H1 (cell line): Measurements from ENCODE around the gene IDUA. TPM values are rescaled to one million over a fixed set of nuclear protein-coding genes. Genes with fewer than 3 reads are reported as not detected.

ENCODE experiments used
- CTCF ChIA-PET: fragments of 300-600 bp; sonication (Branson Sonifier 250); formaldehyde crosslinking; loops from one replicate; lab custom pipeline; 2021; ENCODE audit not compliant: partially characterized antibody; lab: Charles Lee
- POLR2A ChIA-PET: fragments of 300-600 bp; sonication (Branson Sonifier 250); formaldehyde crosslinking; loops from one replicate; lab custom pipeline; 2021; ENCODE audit warnings: inconsistent platforms; ENCODE audit not compliant: partially characterized antibody; lab: Charles Lee
- DNase-seq, 2 experiments: peaks; one replicate each; pipeline versions ENCODE4 v3.0.0 to v3.0.0-alpha.2; 2010 to 2022; ENCODE audit warnings: low spot score in 2 of 2, low read depth in 1 of 2, mixed read lengths in 1 of 2
- FAIRE-seq: peaks from 2 replicates; lab custom pipeline; 2011; peaks lifted over from hg19 to GRCh38; lab: Jason Lieb, UNC
- H2AFZ ChIP-seq: 2 replicates; pipeline ENCODE4 v1.8.1; 2012; ENCODE audit warnings: low read length, inconsistent platforms
- H2AK5ac ChIP-seq: 2 replicates; pipeline ENCODE4 v1.6.1; 2013; ENCODE audit warnings: low read depth, low read length
- H2BK120ac ChIP-seq: replicated peaks from 2 replicates; pipeline ENCODE3; 2013; ENCODE audit warnings: low read depth, low read length, inconsistent platforms
- H2BK12ac ChIP-seq: 2 replicates; pipeline ENCODE4 v1.6.1; 2013; ENCODE audit warnings: low read depth, low read length
- H2BK15ac ChIP-seq: 2 replicates; pipeline ENCODE4 v1.6.1; 2013; ENCODE audit warnings: low read length
- H2BK20ac ChIP-seq: 2 replicates; pipeline ENCODE4 v1.6.1; 2013; ENCODE audit warnings: low read length
- H2BK5ac ChIP-seq: 2 replicates; pipeline ENCODE4 v1.6.1; 2013; ENCODE audit warnings: low read depth, low read length
- H3K14ac ChIP-seq: 2 replicates; pipeline ENCODE4 v1.6.1; 2013; ENCODE audit warnings: inconsistent platforms; ENCODE audit not compliant: insufficient read length
- H3K18ac ChIP-seq: 2 replicates; pipeline ENCODE4 v1.6.1; 2013; ENCODE audit warnings: low read length; ENCODE audit errors: extremely low read depth
- H3K23ac ChIP-seq: 2 replicates; pipeline ENCODE4 v1.6.1; 2013; ENCODE audit warnings: inconsistent platforms; ENCODE audit not compliant: insufficient read length
- H3K23me2 ChIP-seq: 2 replicates; pipeline ENCODE4 v1.6.1; 2013; ENCODE audit warnings: low read depth, low read length
- H3K27ac ChIP-seq: 2 replicates; pipeline ENCODE4 v1.6.1; 2011; ENCODE audit warnings: low read depth, low read length, inconsistent platforms
- H3K27me3 ChIP-seq, 4 experiments: replicated peaks in 1 of 4; 1 replicate in 1 of 4; 2 replicates in 3 of 4; pipeline versions ENCODE4 v1.6.1 to v1.8.1; 2011 to 2013; ENCODE audit warnings: low read length in 3 of 4, mild to moderate bottlenecking in 3 of 4, inconsistent platforms in 2 of 4, mixed read lengths in 2 of 4, moderate library complexity in 1 of 4; ENCODE audit not compliant: control insufficient read depth in 3 of 4, insufficient read depth in 3 of 4; ENCODE audit errors: extremely low read depth in 1 of 4
- H3K36me3 ChIP-seq, 4 experiments: 2 replicates each; pipeline versions ENCODE4 v1.6.1 to v1.8.1; 2011 to 2013; ENCODE audit warnings: mild to moderate bottlenecking in 4 of 4, low read length in 3 of 4, moderate library complexity in 2 of 4, control low read depth in 1 of 4, inconsistent platforms in 1 of 4; ENCODE audit not compliant: insufficient read depth in 4 of 4, control insufficient read depth in 2 of 4
- H3K4ac ChIP-seq: replicated peaks from 2 replicates; pipeline ENCODE3; 2013; ENCODE audit warnings: low read length, low read depth, mixed read lengths, inconsistent platforms; ENCODE audit not compliant: insufficient read length
- H3K4me1 ChIP-seq, 4 experiments: replicated peaks in 1 of 4; 1 replicate in 1 of 4; 2 replicates in 3 of 4; pipeline versions ENCODE4 v1.6.1 to v1.8.1; 2011 to 2013; ENCODE audit warnings: low read length in 3 of 4, inconsistent platforms in 2 of 4, mixed read lengths in 1 of 4; ENCODE audit not compliant: insufficient read depth in 4 of 4, control insufficient read depth in 3 of 4
- H3K4me2 ChIP-seq, 2 experiments: 2 replicates each; pipeline versions ENCODE4 v1.6.1 to v1.8.1; 2011 to 2013; ENCODE audit warnings: low read depth in 2 of 2, low read length in 2 of 2, control low read depth in 1 of 2, inconsistent platforms in 1 of 2, mild to moderate bottlenecking in 1 of 2; ENCODE audit not compliant: insufficient read depth in 1 of 2
- H3K4me3 ChIP-seq, 4 experiments: fragments of 200-600, 300-600 bp in 1 of 4; sonication (generic), shearing (Covaris generic), sonication (Bioruptor Twin) in 1 of 4; 2 replicates each; pipeline versions ENCODE4 v1.5.1 to v1.8.1; 2011 to 2016; ENCODE audit warnings: low read length in 4 of 4, low read depth in 3 of 4, control low read depth in 2 of 4, inconsistent platforms in 2 of 4, mild to moderate bottlenecking in 2 of 4, mixed read lengths in 1 of 4, moderate library complexity in 1 of 4; ENCODE audit not compliant: insufficient read depth in 2 of 4; ENCODE audit errors: extremely low read depth in 1 of 4
- H3K56ac ChIP-seq: replicated peaks from 2 replicates; pipeline ENCODE3; 2013; ENCODE audit warnings: low read depth, mild to moderate bottlenecking, mixed read lengths, low read length, inconsistent platforms; ENCODE audit not compliant: insufficient read length
- H3K79me1 ChIP-seq: 2 replicates; pipeline ENCODE4 v1.6.1; 2013; ENCODE audit warnings: low read depth, low read length, control low read depth
- H3K79me2 ChIP-seq, 2 experiments: 2 replicates each; pipeline versions ENCODE4 v1.6.1 to v1.8.1; 2012 to 2013; ENCODE audit warnings: low read length in 2 of 2, mild to moderate bottlenecking in 2 of 2, inconsistent platforms in 1 of 2; ENCODE audit not compliant: insufficient read depth in 2 of 2, control insufficient read depth in 1 of 2
- H3K9ac ChIP-seq, 4 experiments: replicated peaks in 1 of 4; 1 replicate in 1 of 4; 2 replicates in 3 of 4; pipeline versions ENCODE4 v1.6.1 to v1.8.1; 2011 to 2013; ENCODE audit warnings: low read depth in 3 of 4, low read length in 3 of 4, control low read depth in 2 of 4, mild to moderate bottlenecking in 2 of 4, moderate library complexity in 2 of 4, inconsistent platforms in 1 of 4; ENCODE audit errors: extremely low read depth in 1 of 4
- H3K9me3 ChIP-seq, 2 experiments: 2 replicates each; pipeline versions ENCODE4 v1.6.1 to v1.8.1; 2012 to 2013; ENCODE audit warnings: mild to moderate bottlenecking in 2 of 2, moderate library complexity in 2 of 2, control low read depth in 1 of 2, inconsistent platforms in 1 of 2, low read depth in 1 of 2, low read length in 1 of 2, mixed read lengths in 1 of 2; ENCODE audit not compliant: insufficient read depth in 2 of 2
- H4K20me1 ChIP-seq, 2 experiments: replicated peaks in 1 of 2; 2 replicates each; pipeline versions ENCODE3 to v1.8.1; 2011 to 2013; ENCODE audit warnings: inconsistent platforms in 2 of 2, low read length in 2 of 2, mild to moderate bottlenecking in 1 of 2; ENCODE audit not compliant: insufficient read depth in 2 of 2, control insufficient read depth in 1 of 2
- H4K5ac ChIP-seq: 2 replicates; pipeline ENCODE4 v1.6.1; 2013; ENCODE audit warnings: low read length, low read depth, mixed read lengths, inconsistent platforms; ENCODE audit not compliant: insufficient read length
- H4K8ac ChIP-seq: 2 replicates; pipeline ENCODE4 v1.8.0; 2013; ENCODE audit warnings: mild to moderate bottlenecking, moderate library complexity, low read length, inconsistent platforms; ENCODE audit not compliant: insufficient read depth; ENCODE audit errors: extremely low read depth
- H4K91ac ChIP-seq: replicated peaks from 2 replicates; pipeline ENCODE3; 2013; ENCODE audit warnings: low read length, mixed read lengths, inconsistent platforms; ENCODE audit not compliant: insufficient read length
- BRCA1 ChIP-seq: IDR thresholded peaks from 2 replicates; pipeline ENCODE4 v1.6.1; 2012; ENCODE audit warnings: low read depth, low read length, improper control_type of control experiment
- CTBP2 ChIP-seq: IDR thresholded peaks from 2 replicates; pipeline ENCODE4 v1.7.0; 2011; ENCODE audit warnings: borderline replicate concordance, mild to moderate bottlenecking, moderate library complexity, mixed read lengths, low read length; ENCODE audit not compliant: insufficient read depth, insufficient read length
- EGR1 ChIP-seq: IDR thresholded peaks from 2 replicates; pipeline ENCODE4 v1.6.1; 2011; ENCODE audit warnings: low read depth, low read length, borderline replicate concordance
- FOSL1 ChIP-seq: IDR thresholded peaks from 2 replicates; pipeline ENCODE4 v1.6.1; 2011; ENCODE audit warnings: mild to moderate bottlenecking, low read depth, low read length, moderate library complexity; ENCODE audit not compliant: insufficient read depth
- HDAC2 ChIP-seq, 2 experiments: fragments of 300-600 bp in 1 of 2; sonication (generic) in 1 of 2; IDR thresholded peaks; 2 replicates each; pipeline ENCODE4 v1.6.1; 2011 to 2012; ENCODE audit warnings: low read depth in 2 of 2, low read length in 2 of 2, mild to moderate bottlenecking in 2 of 2, moderate library complexity in 2 of 2, borderline replicate concordance in 1 of 2, inconsistent platforms in 1 of 2
- RXRA ChIP-seq: IDR thresholded peaks from 2 replicates; pipeline ENCODE4 v1.6.1; 2011; ENCODE audit warnings: low read depth, mild to moderate bottlenecking, low read length, moderate library complexity; ENCODE audit not compliant: insufficient read depth
- SP4 ChIP-seq: IDR thresholded peaks from 2 replicates; pipeline ENCODE4 v1.6.1; 2012; ENCODE audit warnings: low read length, inconsistent platforms
- WGBS, 2 experiments: shearing (Covaris generic) in 1 of 2; methylation state at CpG; one replicate each; pipeline versions ENCODE4 v1.1.6 to v1.1.7; 2013 to 2015; ENCODE audit warnings: low lambda C conversion rate in 2 of 2, mixed read lengths in 2 of 2, inconsistent platforms in 1 of 2, low coverage in 1 of 2, missing lambda C conversion rate in 1 of 2; ENCODE audit not compliant: insufficient replicate concordance in 2 of 2, insufficient coverage in 1 of 2, insufficient read length in 1 of 2; ENCODE audit errors: extremely low coverage in 1 of 2, missing lambda C conversion rate in 1 of 2; 5-methylcytosine and 5-hydroxymethylcytosine counted together
- polyA plus RNA-seq, 7 experiments: library from polyadenylated mRNA; depleted of rRNA in 3 of 7; stranded (reverse) in 5 of 7; unstranded in 2 of 7; fragments of >200 nt in 5 of 7; fragments of 200-250 nt in 2 of 7; gene quantifications; 1 replicate in 5 of 7; 2 replicates in 1 of 7; 4 replicates in 1 of 7; pipeline versions ENCODE4 v1.2.1 to v1.2.3, GENCODE V29; 2011 to 2013; ENCODE audit warnings: missing spikeins in 2 of 7, mixed read lengths in 2 of 7
- total RNA-seq: library from RNA; stranded (reverse); fragmentation: NEBNext Ultra II Directional; extraction: Animal tissue kit (Norgen Biotek cat#: 25700); gene quantifications from 2 replicates; pipeline ENCODE4 v1.2.1, GENCODE V29; 2021
- TF ChIP-seq, protein P1 (sequence below): IDR thresholded peaks from 2 replicates; pipeline ENCODE4 v1.6.1; 2011; ENCODE audit warnings: low read depth, mild to moderate bottlenecking, low read length; ENCODE audit not compliant: insufficient read depth
- TF ChIP-seq, protein P2 (sequence below): IDR thresholded peaks from 2 replicates; pipeline ENCODE4 v1.6.1; 2012; ENCODE audit warnings: low read length, inconsistent platforms

Gene IDUA
- total and polyA plus RNA-seq, 2 of the 8 experiments (the other 6 are each of a cell fraction or from before 2014, with no cell fraction given): 2.8 to 4.8 TPM

DNA sequence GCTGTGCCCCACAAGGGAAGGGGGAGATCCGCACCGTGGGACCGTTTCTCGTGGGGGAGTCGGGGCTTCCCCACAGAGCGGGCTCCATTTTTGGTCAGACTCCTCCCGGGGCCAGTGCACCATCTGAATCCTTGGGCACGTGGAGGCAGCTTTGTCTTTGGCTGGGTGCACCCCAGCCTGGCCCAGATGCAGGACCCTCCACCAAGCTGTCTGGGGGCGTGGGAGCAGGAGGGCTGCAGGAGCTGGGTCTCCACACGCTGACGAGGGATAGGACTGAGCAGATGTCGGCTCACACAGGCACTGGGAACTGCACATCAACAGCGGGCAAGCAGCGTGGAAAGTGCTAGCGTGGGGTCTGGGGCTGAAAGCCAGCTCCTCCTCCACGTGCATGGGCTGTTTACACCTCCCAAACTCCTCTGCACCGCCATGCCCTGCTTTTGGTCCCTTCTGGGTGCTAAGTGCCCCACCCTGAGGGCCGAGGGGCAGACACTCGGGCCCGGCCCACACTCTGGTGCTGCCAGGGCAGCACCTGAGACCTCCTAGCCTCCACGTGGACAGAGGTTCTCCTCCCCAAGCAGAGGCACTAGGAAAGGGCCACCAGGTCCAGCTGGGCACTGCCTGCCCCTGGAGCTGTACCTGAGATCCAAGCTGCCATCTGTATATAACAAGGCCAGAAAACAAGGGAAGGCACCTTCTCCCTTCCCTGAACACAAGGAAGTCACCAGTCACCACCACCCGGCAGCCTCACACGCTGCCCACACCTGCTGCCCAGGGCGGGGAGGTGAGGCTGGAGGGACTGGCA, 27.3 kb upstream of the IDUA start:
- Histone ChIP-seq H2BK15ac (no peak overlapping the region), H2AFZ (no peak overlapping the region), H2BK12ac (no peak overlapping the region), H2BK20ac (no peak overlapping the region), H3K4me1 (no peaks in the 10 kb centered on the region; a peak in 1 of 7 replicates), H3K27ac (no peak overlapping the region; the same call in 1 of the 2 replicates), H3K23me2 (no peaks in the 10 kb centered on the region), H3K9me3 (no peaks in the 10 kb centered on the region), H4K91ac (no peak overlapping the region), H3K4ac (no peak overlapping the region), H2BK5ac (no peak overlapping the region), H3K18ac (no peak overlapping the region), H3K79me1 (no peaks in the 10 kb centered on the region), H2BK120ac (no peak overlapping the region), H3K4me3 (no peak overlapping the region), H3K14ac (no peak overlapping the region), H4K5ac (no peak overlapping the region), H3K9ac (no peak overlapping the region; a peak in 1 of 7 replicates), H4K20me1 (peaks cover 0 to 5% of the 10 kb centered on the region in 2 experiments), H2AK5ac (no peak overlapping the region), H4K8ac (peak overlapping the region; percentile 28; the same call in 1 of the 2 replicates), H3K79me2 (no peaks in the 10 kb centered on the region), H3K36me3 (no peaks in the 10 kb centered on the region), H3K27me3 (no peaks in the 10 kb centered on the region), H3K23ac (no peak overlapping the region), H3K56ac (no peak overlapping the region), H3K4me2 (no peak overlapping the region)
- POLR2A ChIA-PET: interaction anchor here (0.6 to 1.6 kb wide), 5 partner anchors 9 to 1506 kb away, joined by 3 to 4 read pairs (median 4); no protein-coding TSS in a partner anchor
- 90% methylated on average over 21 of the region's 24 CpGs; no CpG with 5 or more reads in 1 of the 2 experiments for WGBS, 2 experiments
- CTCF ChIA-PET: interaction anchor here (1.6 kb wide), 1 partner anchor 8 kb away, joined by 4 read pairs; no protein-coding TSS in a partner anchor
- FAIRE-seq (no peak), DNase-seq (no peak)
- TF ChIP-seq, protein P1, sequence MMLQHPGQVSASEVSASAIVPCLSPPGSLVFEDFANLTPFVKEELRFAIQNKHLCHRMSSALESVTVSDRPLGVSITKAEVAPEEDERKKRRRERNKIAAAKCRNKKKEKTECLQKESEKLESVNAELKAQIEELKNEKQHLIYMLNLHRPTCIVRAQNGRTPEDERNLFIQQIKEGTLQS: no peak
- TF ChIP-seq CTBP2 (no peak), EGR1 (no peak), BRCA1 (no peak), RXRA (no peak), SP4 (no peak), HDAC2 (IDR thresholded peaks at IDR 0.05; ENCODE audit: borderline replicate concordance in 1 of 2, low read depth in 2 of 2, low read length in 2 of 2) (no peak), FOSL1 (no peak)
- TF ChIP-seq, protein P2, sequence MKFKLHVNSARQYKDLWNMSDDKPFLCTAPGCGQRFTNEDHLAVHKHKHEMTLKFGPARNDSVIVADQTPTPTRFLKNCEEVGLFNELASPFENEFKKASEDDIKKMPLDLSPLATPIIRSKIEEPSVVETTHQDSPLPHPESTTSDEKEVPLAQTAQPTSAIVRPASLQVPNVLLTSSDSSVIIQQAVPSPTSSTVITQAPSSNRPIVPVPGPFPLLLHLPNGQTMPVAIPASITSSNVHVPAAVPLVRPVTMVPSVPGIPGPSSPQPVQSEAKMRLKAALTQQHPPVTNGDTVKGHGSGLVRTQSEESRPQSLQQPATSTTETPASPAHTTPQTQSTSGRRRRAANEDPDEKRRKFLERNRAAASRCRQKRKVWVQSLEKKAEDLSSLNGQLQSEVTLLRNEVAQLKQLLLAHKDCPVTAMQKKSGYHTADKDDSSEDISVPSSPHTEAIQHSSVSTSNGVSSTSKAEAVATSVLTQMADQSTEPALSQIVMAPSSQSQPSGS: no peak
